Brain microvascular endothelial cell (primary cell): Measurements from ENCODE around the gene CHRNA7.

Source experiments
- DNase-seq: peaks from one replicate; pipeline ENCODE4 v3.0.0-alpha.2; 2020
- H3K27ac ChIP-seq: fragments of 250-450 bp; sonication (Bioruptor Pico); 2 replicates; pipeline ENCODE4 v1.5.1; 2020; ENCODE audit warnings: mild to moderate bottlenecking, moderate library complexity
- H3K27me3 ChIP-seq: fragments of 250-450 bp; sonication (Bioruptor Pico); replicated peaks from 2 replicates; pipeline ENCODE4 v1.5.1; 2020; ENCODE audit warnings: mild to moderate bottlenecking
- H3K36me3 ChIP-seq: fragments of 250-450 bp; sonication (Bioruptor Pico); replicated peaks from 2 replicates; pipeline ENCODE4 v1.5.1; 2020; ENCODE audit warnings: mild to moderate bottlenecking
- H3K4me3 ChIP-seq: 2 replicates; pipeline ENCODE4 v1.5.1; 2011; ENCODE audit warnings: low read depth, mild to moderate bottlenecking, control low read depth, low read length, moderate library complexity
- in situ Hi-C: cut with HindIII; loops from 2 replicates; pipeline ENCODE4 v1.10.0; 2017; ENCODE audit warnings: low sequenced_read_pairs, low pct_ligation_motif_present
- TF ChIP-seq, protein P1 (sequence below): IDR thresholded peaks from 2 replicates; pipeline ENCODE4 v1.5.1; 2011; ENCODE audit warnings: low read depth, mild to moderate bottlenecking, moderate library complexity, low read length, control low read depth, inconsistent platforms; ENCODE audit errors: missing control alignments

Gene CHRNA7

DNA sequence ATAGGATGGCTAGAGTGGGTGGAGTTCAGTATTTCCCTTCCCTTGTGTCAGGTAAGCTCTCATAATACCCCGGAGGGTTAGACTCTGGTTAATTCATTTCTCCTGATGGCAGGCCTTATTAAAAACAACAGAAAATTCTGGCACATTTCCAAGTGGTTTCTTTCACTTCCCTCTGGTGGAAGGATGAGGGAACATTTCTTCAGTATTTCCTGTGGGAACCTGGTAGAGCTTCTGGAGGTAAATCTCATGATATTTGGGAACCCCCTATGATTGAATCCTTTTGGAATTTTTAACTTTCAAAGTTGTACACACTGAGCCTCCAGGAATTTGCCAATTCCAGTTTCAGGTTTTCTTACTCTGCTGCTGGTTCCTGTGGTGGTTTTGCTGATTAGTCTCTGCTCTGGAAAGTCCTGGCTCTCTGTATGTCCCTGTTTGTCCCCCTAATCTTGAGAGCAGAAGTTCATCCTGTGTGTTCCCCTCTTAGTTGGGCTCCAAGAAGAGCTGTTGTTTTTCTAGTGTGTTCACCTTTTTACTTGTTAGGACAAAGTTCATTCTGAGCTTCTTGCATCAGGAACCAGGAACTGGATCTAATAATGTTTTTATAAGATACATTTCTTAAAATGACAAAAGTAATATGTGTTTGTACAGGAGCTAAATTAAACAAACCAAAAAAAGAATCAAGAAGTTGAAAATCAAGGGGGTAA lies 12.1 kb downstream of the CHRNA7 start:
- DNase-seq: no peak
- Histone ChIP-seq H3K27me3 (no peaks in the 10 kb centered on the region), H3K4me3 (no peak overlapping the region), H3K36me3 (no peaks in the 10 kb centered on the region), H3K27ac (no peak overlapping the region)
- in situ Hi-C loops: no loop called here
- TF ChIP-seq, protein P1, sequence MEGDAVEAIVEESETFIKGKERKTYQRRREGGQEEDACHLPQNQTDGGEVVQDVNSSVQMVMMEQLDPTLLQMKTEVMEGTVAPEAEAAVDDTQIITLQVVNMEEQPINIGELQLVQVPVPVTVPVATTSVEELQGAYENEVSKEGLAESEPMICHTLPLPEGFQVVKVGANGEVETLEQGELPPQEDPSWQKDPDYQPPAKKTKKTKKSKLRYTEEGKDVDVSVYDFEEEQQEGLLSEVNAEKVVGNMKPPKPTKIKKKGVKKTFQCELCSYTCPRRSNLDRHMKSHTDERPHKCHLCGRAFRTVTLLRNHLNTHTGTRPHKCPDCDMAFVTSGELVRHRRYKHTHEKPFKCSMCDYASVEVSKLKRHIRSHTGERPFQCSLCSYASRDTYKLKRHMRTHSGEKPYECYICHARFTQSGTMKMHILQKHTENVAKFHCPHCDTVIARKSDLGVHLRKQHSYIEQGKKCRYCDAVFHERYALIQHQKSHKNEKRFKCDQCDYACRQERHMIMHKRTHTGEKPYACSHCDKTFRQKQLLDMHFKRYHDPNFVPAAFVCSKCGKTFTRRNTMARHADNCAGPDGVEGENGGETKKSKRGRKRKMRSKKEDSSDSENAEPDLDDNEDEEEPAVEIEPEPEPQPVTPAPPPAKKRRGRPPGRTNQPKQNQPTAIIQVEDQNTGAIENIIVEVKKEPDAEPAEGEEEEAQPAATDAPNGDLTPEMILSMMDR: peak; percentile 15

DNA sequence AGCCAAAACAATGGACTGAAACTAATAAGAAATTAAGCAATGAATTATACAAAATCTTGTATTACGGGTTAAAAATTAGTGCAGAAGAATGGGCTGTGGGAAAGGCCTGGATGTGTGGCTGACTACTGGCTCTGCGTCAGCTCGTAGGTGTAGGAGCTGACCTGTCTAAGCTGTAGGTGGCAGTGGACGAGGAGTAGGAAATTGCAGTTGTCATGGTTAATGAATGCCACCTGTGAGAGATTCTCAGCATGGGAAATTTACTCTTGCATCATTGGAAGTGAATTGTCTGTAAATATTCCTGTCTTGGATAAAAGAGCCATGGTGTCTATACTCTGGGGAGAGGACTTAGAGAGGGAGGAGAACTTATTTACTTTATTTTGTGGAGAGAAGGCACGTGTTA lies 23.4 kb downstream of the CHRNA7 start:
- in situ Hi-C loops: no loop called here
- Histone ChIP-seq H3K27ac (no peak overlapping the region), H3K27me3 (no peaks in the 10 kb centered on the region), H3K4me3 (no peak overlapping the region), H3K36me3 (no peaks in the 10 kb centered on the region)
- DNase-seq: no peak
- TF ChIP-seq, protein P1: no peak

DNA sequence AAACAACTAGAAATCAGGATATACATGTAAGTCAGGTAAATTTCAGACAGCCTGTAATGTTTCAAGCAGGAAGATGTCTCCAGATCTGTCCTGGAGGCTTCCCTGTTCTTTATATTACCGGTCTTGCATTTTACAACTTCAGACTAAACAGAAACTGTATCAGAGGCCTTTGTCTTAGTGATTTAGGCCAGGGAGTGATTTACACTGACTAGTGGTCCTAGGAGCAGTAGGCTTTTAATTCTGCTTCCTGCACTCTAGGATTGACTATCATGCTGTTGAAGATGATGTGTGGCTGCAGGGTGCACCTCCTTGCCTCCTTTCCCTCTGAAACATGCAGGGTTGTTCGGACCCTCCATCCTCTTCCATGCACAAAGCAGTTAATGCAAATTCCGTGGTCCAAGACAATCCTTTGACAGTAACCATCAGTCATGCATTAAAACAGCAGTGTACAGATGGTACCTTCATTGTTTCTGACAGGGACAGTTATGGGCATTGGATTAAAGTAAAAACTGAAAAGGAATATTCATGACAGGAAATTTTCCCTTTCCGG lies 27.6 kb downstream of the CHRNA7 start:
- in situ Hi-C loops: no loop called here
- no peak overlapping the region for H3K4me3 ChIP-seq
- TF ChIP-seq, protein P1: no peak

DNA sequence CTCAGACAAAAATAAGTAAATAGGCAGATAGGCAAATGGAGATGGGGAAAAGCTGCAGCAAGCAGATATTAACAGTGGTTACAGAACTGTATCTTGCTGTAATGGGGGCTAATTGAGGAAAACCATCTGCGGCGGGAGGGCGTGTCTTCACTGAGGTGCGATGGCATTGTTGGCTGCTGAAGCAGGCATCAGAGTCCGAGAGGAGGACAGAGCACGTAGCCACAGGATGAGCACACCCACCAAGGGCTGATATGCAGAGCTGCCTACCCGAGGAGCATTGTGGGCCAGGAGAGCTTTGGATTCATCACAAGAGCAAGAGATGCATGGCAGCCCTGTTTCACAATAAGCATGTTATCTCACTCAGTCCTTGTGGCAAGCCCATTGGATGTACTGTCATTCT lies 30.4 kb downstream of the CHRNA7 start:
- DNase-seq: no peak
- in situ Hi-C loops: no loop called here
- H3K27me3 ChIP-seq: no peaks in the 10 kb centered on the region
- H3K36me3 ChIP-seq: no peaks in the 10 kb centered on the region
- no peak overlapping the region for H3K4me3 ChIP-seq
- TF ChIP-seq, protein P1: no peak
- H3K27ac ChIP-seq: no peak overlapping the region

More for the DNA sequence above, 27.6 kb downstream of the CHRNA7 start:
- Histone ChIP-seq H3K27me3 (no peaks in the 10 kb centered on the region), H3K36me3 (no peaks in the 10 kb centered on the region), H3K27ac (no peak overlapping the region)
- DNase-seq: no peak

DNA sequence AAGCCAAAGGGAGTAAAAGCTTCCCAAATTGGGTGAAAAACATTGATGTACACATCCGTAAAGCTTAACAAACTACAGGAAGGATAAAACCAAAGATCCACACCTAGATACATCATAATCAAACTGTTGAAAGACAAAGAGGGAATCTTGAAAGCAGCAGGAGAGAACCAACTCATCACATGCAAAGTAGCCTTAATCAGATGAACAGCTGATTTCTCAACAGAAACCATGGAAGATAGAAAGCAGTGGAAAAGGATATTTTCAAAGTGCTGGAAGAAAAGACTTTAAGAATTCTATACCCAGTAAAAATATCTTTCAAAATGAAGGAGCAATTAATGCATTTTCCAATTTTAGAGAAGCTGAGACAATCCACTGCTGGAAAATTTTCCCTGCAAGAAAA lies 36.8 kb downstream of the CHRNA7 start:
- H3K27ac ChIP-seq: no peak overlapping the region
- no peaks in the 10 kb centered on the region for H3K27me3 ChIP-seq
- TF ChIP-seq, protein P1: no peak
- DNase-seq: no peak
- no peaks in the 10 kb centered on the region for H3K36me3 ChIP-seq
- in situ Hi-C loops: no loop called here
- H3K4me3 ChIP-seq: no peak overlapping the region

DNA sequence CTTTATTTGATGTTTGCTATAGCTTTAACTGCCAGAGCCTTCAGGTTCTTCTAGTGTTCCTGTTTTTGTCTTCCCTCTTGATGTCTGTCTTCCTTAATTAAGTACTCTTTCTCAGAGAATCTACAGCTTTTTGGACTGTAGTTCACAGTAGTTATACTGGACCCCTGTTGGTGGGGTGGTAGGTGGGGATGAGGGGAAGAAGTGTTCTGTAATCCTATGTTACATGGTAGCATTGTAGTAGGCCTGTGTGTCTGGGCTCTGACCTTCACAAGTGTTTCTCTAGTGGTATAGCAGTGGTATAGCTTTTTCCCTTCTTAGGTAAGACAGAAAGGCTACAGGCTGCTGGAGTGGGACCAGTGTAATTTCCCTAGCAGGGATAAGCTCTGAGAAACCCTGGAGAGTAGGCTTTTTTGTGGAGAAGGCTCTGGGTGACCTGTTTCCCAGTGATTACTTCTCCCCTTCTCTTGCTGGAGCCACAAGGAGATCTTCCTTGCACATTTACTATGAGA lies 59.6 kb downstream of the CHRNA7 start:
- Histone ChIP-seq H3K27ac (no peak overlapping the region), H3K27me3 (no peaks in the 10 kb centered on the region), H3K4me3 (no peak overlapping the region), H3K36me3 (no peaks in the 10 kb centered on the region)
- in situ Hi-C loops: no loop called here
- TF ChIP-seq, protein P1: no peak
- DNase-seq: no peak
